Vagina (tissue), 2 donors: Measurements from ENCODE around the gene PARD3. TPM values are rescaled to one million over a fixed set of nuclear protein-coding genes. Genes with fewer than 3 reads are reported as not detected.

Experiments used
- DNase-seq, 2 donors: peaks; one replicate each; pipeline ENCODE4 v3.0.0-alpha.2; 2017; ENCODE audit errors: extremely low spot score in 2 of 2
- H3K27ac ChIP-seq: fragments of 200-600 bp; sonication (generic); one replicate; pipeline ENCODE4 v1.5.1; 2019
- H3K27me3 ChIP-seq: fragments of 200-600 bp; sonication (generic); one replicate; pipeline ENCODE4 v1.5.1; 2019
- H3K36me3 ChIP-seq, 2 donors: fragments of 200-600 bp; sonication (generic); one replicate each; pipeline ENCODE4 v1.5.1; 2017 to 2019
- H3K4me1 ChIP-seq: fragments of 200-600 bp; sonication (generic); one replicate; pipeline ENCODE4 v1.5.1; 2019
- H3K4me3 ChIP-seq, 2 donors: fragments of 200-600 bp; sonication (generic); 1 replicate in 1 of 2; 2 replicates in 1 of 2; pipeline ENCODE4 v1.5.1; 2016 to 2019
- H3K9me3 ChIP-seq: fragments of 200-600 bp; sonication (generic); one replicate; pipeline ENCODE4 v1.5.1; 2019
- POLR2A ChIP-seq, 2 donors: fragments of 450-650 bp; IDR thresholded peaks; one replicate each; pipeline ENCODE4 v1.6.1; 2017; ENCODE audit warnings: antibody characterized with exemption in 2 of 2, mild to moderate bottlenecking in 2 of 2, moderate library complexity in 2 of 2
- POLR2AphosphoS5 ChIP-seq, 2 donors: sonication (generic); formaldehyde crosslinking; IDR thresholded peaks; one replicate each; pipeline ENCODE4 v1.9.0; 2017; ENCODE audit warnings: antibody characterized with exemption in 2 of 2, mild to moderate bottlenecking in 2 of 2, low read depth in 1 of 2; ENCODE audit not compliant: insufficient read depth in 1 of 2
- intact Hi-C: fragments of 100-400 bp; cut with DNase I; formaldehyde crosslinking; loops from one replicate; pipeline ENCODE4 v1.15.1; 2023
- total RNA-seq: library from RNA; depleted of rRNA; stranded (reverse); fragments of >200 nt; gene quantifications from one replicate; pipeline ENCODE4 v1.2.3, GENCODE V29; 2016
- TF ChIP-seq, protein P1 (sequence below), 3 experiments: fragments of 450-650 bp in 2 of 3; fragments of 200-600 bp in 1 of 3; sonication (generic) in 1 of 3; IDR thresholded peaks; one replicate each; pipeline ENCODE4 v1.5.1; 2017 to 2019; ENCODE audit warnings: antibody characterized with exemption in 3 of 3, mild to moderate bottlenecking in 2 of 3, moderate library complexity in 2 of 3

Gene PARD3
- total RNA-seq, 1 donor from 2014 or later, result 95.5 TPM

DNA sequence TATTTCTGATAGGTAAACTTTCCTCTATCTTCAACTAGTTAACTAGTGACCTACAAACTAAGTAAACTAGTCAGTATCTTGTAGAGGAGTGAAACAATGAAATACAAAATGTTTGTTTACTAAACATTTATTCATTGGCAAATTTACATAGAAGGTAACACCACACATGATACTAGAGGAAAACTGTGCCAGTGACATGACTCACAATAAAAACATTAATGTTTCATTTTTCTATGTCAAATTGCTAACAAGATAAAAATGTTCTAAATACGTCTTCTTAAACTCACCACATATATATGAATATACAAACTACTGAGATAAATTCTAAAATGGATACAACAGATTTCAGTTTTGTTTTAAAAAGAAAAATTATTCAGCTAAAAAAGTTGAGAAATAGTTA, 471.3 kb downstream of the PARD3 start:
- H3K4me3 ChIP-seq, result no peak overlapping the region
- no peaks in the 10 kb centered on the region for H3K27me3 ChIP-seq
- intact Hi-C loops, result no loop called here
- H3K9me3 ChIP-seq, result no peaks in the 10 kb centered on the region
- no peak for DNase-seq
- TF ChIP-seq POLR2A (IDR thresholded peaks at IDR 0.05) (no peak), POLR2AphosphoS5 (IDR thresholded peaks at IDR 0.05; ENCODE audit: insufficient read depth in 1 of 2, low read depth in 1 of 2) (no peak)
- TF ChIP-seq, protein P1, sequence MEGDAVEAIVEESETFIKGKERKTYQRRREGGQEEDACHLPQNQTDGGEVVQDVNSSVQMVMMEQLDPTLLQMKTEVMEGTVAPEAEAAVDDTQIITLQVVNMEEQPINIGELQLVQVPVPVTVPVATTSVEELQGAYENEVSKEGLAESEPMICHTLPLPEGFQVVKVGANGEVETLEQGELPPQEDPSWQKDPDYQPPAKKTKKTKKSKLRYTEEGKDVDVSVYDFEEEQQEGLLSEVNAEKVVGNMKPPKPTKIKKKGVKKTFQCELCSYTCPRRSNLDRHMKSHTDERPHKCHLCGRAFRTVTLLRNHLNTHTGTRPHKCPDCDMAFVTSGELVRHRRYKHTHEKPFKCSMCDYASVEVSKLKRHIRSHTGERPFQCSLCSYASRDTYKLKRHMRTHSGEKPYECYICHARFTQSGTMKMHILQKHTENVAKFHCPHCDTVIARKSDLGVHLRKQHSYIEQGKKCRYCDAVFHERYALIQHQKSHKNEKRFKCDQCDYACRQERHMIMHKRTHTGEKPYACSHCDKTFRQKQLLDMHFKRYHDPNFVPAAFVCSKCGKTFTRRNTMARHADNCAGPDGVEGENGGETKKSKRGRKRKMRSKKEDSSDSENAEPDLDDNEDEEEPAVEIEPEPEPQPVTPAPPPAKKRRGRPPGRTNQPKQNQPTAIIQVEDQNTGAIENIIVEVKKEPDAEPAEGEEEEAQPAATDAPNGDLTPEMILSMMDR (IDR thresholded peaks at IDR 0.05), result no peak
- H3K27ac ChIP-seq, result no peak overlapping the region
- no peaks in the 10 kb centered on the region for H3K36me3 ChIP-seq
- H3K4me1 ChIP-seq, result peaks cover 7% of the 10 kb centered on the region

DNA sequence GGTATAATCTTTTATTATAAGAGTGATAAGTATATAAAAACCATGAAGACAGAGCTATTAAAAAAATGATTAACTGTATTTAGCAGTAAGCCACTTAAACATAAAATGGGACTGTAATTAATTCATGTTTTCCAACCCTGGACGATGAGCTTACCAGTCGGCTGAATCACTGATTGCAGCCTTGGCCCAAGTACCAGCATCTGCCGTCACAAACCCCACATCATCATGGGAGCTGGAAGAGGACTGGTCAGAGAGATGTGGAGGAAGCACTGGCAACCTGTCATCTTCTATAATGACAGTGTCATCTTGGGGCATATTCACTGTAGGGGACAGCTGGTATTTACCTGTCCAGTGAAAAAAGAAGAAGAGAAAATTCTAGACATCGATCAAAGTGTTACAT, 473.6 kb downstream of the PARD3 start:
- intact Hi-C loops, result no loop called here
- TF ChIP-seq POLR2AphosphoS5 (IDR thresholded peaks at IDR 0.05; ENCODE audit: insufficient read depth in 1 of 2, low read depth in 1 of 2), result no peak
- TF ChIP-seq, protein P1 (IDR thresholded peaks at IDR 0.05), result no peak
- TF ChIP-seq POLR2A (IDR thresholded peaks at IDR 0.05), result no peak
- no peaks in the 10 kb centered on the region for H3K27me3 ChIP-seq
- no peaks in the 10 kb centered on the region for H3K9me3 ChIP-seq
- H3K4me3 ChIP-seq, result no peak overlapping the region
- no peak for DNase-seq
- peaks cover 7% of the 10 kb centered on the region for H3K4me1 ChIP-seq
- H3K27ac ChIP-seq, result no peak overlapping the region
- no peaks in the 10 kb centered on the region for H3K36me3 ChIP-seq

DNA sequence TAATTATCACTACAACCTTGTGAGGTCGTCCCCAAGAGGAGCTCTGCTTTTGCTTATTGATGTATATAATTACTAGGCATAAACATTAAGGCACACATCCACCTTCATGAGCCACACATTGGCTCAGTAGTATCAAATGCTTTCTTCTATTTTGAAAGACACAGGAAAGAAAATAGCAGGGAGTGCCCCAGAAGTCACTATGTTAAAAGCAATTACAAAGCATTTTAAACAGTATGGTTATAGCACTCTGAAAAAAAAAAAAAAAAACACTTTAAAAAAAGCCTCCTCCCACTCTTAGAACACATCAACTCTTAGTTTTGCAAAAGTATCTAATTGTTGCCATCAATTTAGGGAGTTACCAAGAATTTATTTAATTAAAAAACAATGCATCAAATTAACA, 474.2 kb downstream of the PARD3 start:
- H3K4me3 ChIP-seq, result no peak overlapping the region
- intact Hi-C loops, result no loop called here
- no peaks in the 10 kb centered on the region for H3K36me3 ChIP-seq
- no peak overlapping the region for H3K27ac ChIP-seq
- no peaks in the 10 kb centered on the region for H3K9me3 ChIP-seq
- DNase-seq, result no peak
- TF ChIP-seq POLR2AphosphoS5 (IDR thresholded peaks at IDR 0.05; ENCODE audit: insufficient read depth in 1 of 2, low read depth in 1 of 2), result no peak
- TF ChIP-seq, protein P1 (IDR thresholded peaks at IDR 0.05), result no peak
- TF ChIP-seq POLR2A (IDR thresholded peaks at IDR 0.05), result no peak
- no peaks in the 10 kb centered on the region for H3K27me3 ChIP-seq
- H3K4me1 ChIP-seq, result peaks cover 7% of the 10 kb centered on the region

DNA sequence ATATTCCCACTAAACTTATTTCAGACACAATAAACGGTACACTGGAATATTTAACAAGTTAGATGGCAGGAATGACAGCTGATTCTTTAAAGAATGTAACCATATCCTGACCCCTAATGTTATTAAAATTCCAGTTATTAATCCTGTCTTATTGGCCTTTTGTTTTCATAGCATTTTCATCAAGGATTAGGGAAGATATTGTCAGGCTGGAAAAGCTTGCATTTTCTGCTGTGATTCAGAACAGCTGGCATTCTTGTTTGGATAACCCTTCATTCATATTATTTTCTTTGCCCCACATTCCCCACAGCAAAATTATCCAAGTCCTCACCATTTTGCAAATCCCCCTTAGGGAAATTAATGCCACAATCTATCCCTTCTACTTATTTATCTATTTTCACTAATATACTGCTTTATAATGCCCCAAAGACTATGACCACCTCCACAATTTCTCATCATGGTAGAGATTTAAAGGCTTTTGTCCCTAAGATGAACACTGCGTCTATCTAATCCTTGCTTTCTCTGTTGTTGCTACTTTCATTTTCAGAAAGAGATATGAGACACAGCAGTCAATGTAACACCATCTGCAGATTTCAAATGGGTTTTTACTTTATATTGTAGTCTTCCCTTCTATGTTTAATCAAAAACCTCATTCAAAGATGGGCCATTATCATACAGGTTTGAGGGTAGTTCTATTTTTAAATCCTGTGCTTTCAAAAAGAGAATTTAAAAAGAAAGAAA, 475.1 kb downstream of the PARD3 start:
- no peak for DNase-seq
- intact Hi-C loops, result no loop called here
- no peaks in the 10 kb centered on the region for H3K36me3 ChIP-seq
- no peaks in the 10 kb centered on the region for H3K9me3 ChIP-seq
- peaks cover 7% of the 10 kb centered on the region for H3K4me1 ChIP-seq
- no peak overlapping the region for H3K27ac ChIP-seq
- no peaks in the 10 kb centered on the region for H3K27me3 ChIP-seq
- no peak overlapping the region for H3K4me3 ChIP-seq
- TF ChIP-seq, protein P1 (IDR thresholded peaks at IDR 0.05), result no peak
- TF ChIP-seq POLR2AphosphoS5 (IDR thresholded peaks at IDR 0.05; ENCODE audit: insufficient read depth in 1 of 2, low read depth in 1 of 2), result no peak
- no peak for TF ChIP-seq POLR2A (IDR thresholded peaks at IDR 0.05)

DNA sequence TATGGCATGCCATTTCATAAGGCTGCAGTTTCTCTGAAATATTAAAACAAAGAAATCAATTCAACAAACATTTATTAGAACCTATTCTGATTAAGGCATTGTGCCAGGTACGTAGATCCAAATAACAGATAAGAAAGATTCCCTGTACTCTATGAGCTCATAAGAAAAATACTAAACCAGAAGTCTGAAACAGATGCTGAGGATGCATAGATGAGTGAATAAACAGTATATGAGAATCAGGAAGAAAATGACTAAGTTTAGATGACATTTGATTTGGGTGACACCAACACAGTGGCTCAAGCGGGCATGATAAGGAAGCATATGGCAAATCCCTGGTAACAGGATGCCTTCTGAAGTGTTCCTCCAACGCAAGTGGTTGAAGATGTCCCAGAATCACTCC, 477.2 kb downstream of the PARD3 start:
- intact Hi-C loops, result no loop called here
- DNase-seq, result no peak
- Histone ChIP-seq H3K4me1 (peaks cover 7% of the 10 kb centered on the region), H3K36me3 (no peaks in the 10 kb centered on the region), H3K9me3 (no peaks in the 10 kb centered on the region), H3K4me3 (no peak overlapping the region), H3K27me3 (no peaks in the 10 kb centered on the region), H3K27ac (no peak overlapping the region)
- no peak for TF ChIP-seq POLR2AphosphoS5 (IDR thresholded peaks at IDR 0.05; ENCODE audit: insufficient read depth in 1 of 2, low read depth in 1 of 2)
- TF ChIP-seq, protein P1 (IDR thresholded peaks at IDR 0.05), result no peak
- no peak for TF ChIP-seq POLR2A (IDR thresholded peaks at IDR 0.05)
